ENCODE data around the gene USP30. TPM values are rescaled to one million over a fixed set of nuclear protein-coding genes. Genes with fewer than 3 reads are reported as not detected.

The USP30 gene
- total RNA-seq, 1 experiment from 2014 or later = 7.8 TPM

GRCh38 chr12:109127533-109128242 is 75.3 kb downstream of the USP30 start:
- Mint-ChIP-seq H3K27me3 (ENCODE audit: low read depth) (no peaks in the 10 kb centered on the region; the same call in 1 of the 2 replicates), H3K4me1 (peaks cover 8 to 9% of the 10 kb centered on the region in 2 experiments), H3K9me3 (no peaks in the 10 kb centered on the region), H3K4me3 (no peak overlapping the region), H3K36me3 (ENCODE audit: insufficient read depth in 1 of 3, low read depth in 3 of 3) (no peaks in the 10 kb centered on the region; a peak in 1 of 7 replicates), H3K27ac (peak overlapping the region in 1 of 3 experiments; percentile 8; a peak in 1 of 7 replicates)
- TF ChIP-seq CTCF (conservative IDR thresholded peaks at IDR 0.05) = no peak
- Histone ChIP-seq H4K91ac (ENCODE audit: insufficient read length, low read depth, low read length) (no peak overlapping the region), H3K23me2 (ENCODE audit: insufficient read length, low read depth, low read length, poor library complexity, severe bottlenecking) (no peaks in the 10 kb centered on the region), H3K9me3 (ENCODE audit: control insufficient read depth, low read depth, low read length) (no peaks in the 10 kb centered on the region), H3K79me1 (ENCODE audit: insufficient read depth, low read depth, low read length, poor library complexity, severe bottlenecking) (no peaks in the 10 kb centered on the region), H3K27me3 (ENCODE audit: insufficient read depth, low read length) (no peaks in the 10 kb centered on the region), H3K27ac (ENCODE audit: insufficient read length, low read depth, low read length) (no peak overlapping the region), H3K79me2 (ENCODE audit: insufficient read depth, low read length) (no peaks in the 10 kb centered on the region), H3K4me1 (ENCODE audit: insufficient read depth, low read length) (peaks cover 6% of the 10 kb centered on the region), H2AK5ac (ENCODE audit: insufficient read length, low read length) (no peak overlapping the region), H3K23ac (ENCODE audit: insufficient read length, low read depth, low read length) (no peak overlapping the region), H3K4me2 (ENCODE audit: insufficient read depth, insufficient read length, low read length) (no peak overlapping the region), H2BK120ac (ENCODE audit: low read depth, low read length, poor library complexity, severe bottlenecking) (no peak overlapping the region), H3K56ac (ENCODE audit: insufficient read length, low read depth, low read length) (no peak overlapping the region), H3K4ac (ENCODE audit: low read depth, low read length) (no peak overlapping the region), H2BK5ac (ENCODE audit: insufficient read length, low read length) (no peak overlapping the region), H4K5ac (ENCODE audit: insufficient read length, low read depth, low read length) (no peak overlapping the region), H2AFZ (ENCODE audit: low read length) (no peak overlapping the region), H2BK12ac (ENCODE audit: insufficient read length, low read depth, low read length) (no peak overlapping the region), H2BK20ac (ENCODE audit: low read depth, low read length, poor library complexity, severe bottlenecking) (no peak overlapping the region), H3T11ph (ENCODE audit: low read length) (no peak overlapping the region), H4K8ac (replicated peaks; ENCODE audit: insufficient read length, low read depth, low read length) (no peak overlapping the region), H2BK15ac (ENCODE audit: low read depth, low read length) (no peak overlapping the region), H3K14ac (ENCODE audit: insufficient read depth, low read length) (no peak overlapping the region), H4K20me1 (ENCODE audit: control insufficient read depth, insufficient read depth, insufficient read length) (no peaks in the 10 kb centered on the region), H3K18ac (ENCODE audit: insufficient read length, low read depth, low read length) (no peak overlapping the region), H3K9ac (ENCODE audit: extremely low read depth, insufficient read length, low read length) (no peak overlapping the region)
- no CpG with 5 or more reads among the region's 13 CpGs for WGBS (ENCODE audit: extremely low coverage, insufficient read length, low lambda C conversion rate)
- DNase-seq = no peak
